Colonic mucosa (tissue), 4 donors: ENCODE measurements around the gene DLGAP1. TPM values are rescaled to one million over a fixed set of nuclear protein-coding genes. Genes with fewer than 3 reads are reported as not detected.
"Not testable (repeated sequence)": the region's sequence is repeated elsewhere in the genome, so short reads cannot be mapped to it uniquely, and the experiment has no call there.

ENCODE experiments used
- DNase-seq: peaks from one replicate; pipeline ENCODE4 v3.0.0-alpha.2; 2020
- H3K27ac ChIP-seq: fragments of 200-600 bp; one replicate; pipeline ENCODE4 v1.8.0; 2021
- H3K27me3 ChIP-seq: fragments of 200-600 bp; one replicate; pipeline ENCODE4 v1.8.0; 2021
- H3K36me3 ChIP-seq: fragments of 200-600 bp; one replicate; pipeline ENCODE4 v1.8.0; 2021
- H3K4me1 ChIP-seq: fragments of 200-600 bp; one replicate; pipeline ENCODE4 v1.8.0; 2021; ENCODE audit warnings: mild to moderate bottlenecking
- H3K4me3 ChIP-seq: fragments of 200-600 bp; one replicate; pipeline ENCODE4 v1.8.0; 2021
- H3K9ac ChIP-seq, 2 donors: one replicate each; pipeline ENCODE4 v1.7.0; 2013; ENCODE audit warnings: control low read depth in 2 of 2, low read depth in 2 of 2, low read length in 2 of 2
- H3K9me3 ChIP-seq: fragments of 200-600 bp; one replicate; pipeline ENCODE4 v1.8.0; 2021
- CTCF ChIP-seq: fragments of 200-600 bp; IDR thresholded peaks from one replicate; pipeline ENCODE4 v1.8.0; 2022; ENCODE audit warnings: antibody characterized with exemption, mild to moderate bottlenecking
- intact Hi-C: fragments of 100-400 bp; cut with DNase I; formaldehyde crosslinking; loops from one replicate; pipeline ENCODE4 v1.14.1; 2022
- total RNA-seq, 2 donors: library from RNA; stranded (reverse); fragmentation: NEBNext Ultra II Directional in 1 of 2; extraction: Animal tissue kit (Norgen Biotek cat#: 25700) in 1 of 2; gene quantifications; one replicate each; pipeline ENCODE4 v1.2.1, GENCODE V29; 2021
- donor health status: healthy.
- donor health status: DM: no; HTN: no; CAD: no.
- donor health status: DM: no; HTN: no; CAD: no.

The DLGAP1 gene
- total RNA-seq, 2 donors from 2014 or later: 0.25 to 0.50 TPM

- Histone ChIP-seq H3K36me3 (no peaks in the 10 kb centered on the region), H3K9ac (no peak overlapping the region), H3K4me3 (no peak overlapping the region), H3K27me3 (no peaks in the 10 kb centered on the region), H3K4me1 (no peaks in the 10 kb centered on the region), H3K27ac (no peak overlapping the region), H3K9me3 (no peaks in the 10 kb centered on the region)
- intact Hi-C loops: no loop called here
- TF ChIP-seq CTCF: no peak
- no peak for DNase-seq
Observed at GRCh38 chr18:3610188-3610708, 844.9 kb downstream of the DLGAP1 start.

- H3K9me3 ChIP-seq: no peaks in the 10 kb centered on the region
- no peak overlapping the region for H3K9ac ChIP-seq
- no peaks in the 10 kb centered on the region for H3K36me3 ChIP-seq
- no peak for DNase-seq
- no peak overlapping the region for H3K27ac ChIP-seq
- intact Hi-C loops: no loop called here
- H3K4me1 ChIP-seq: peaks cover 6% of the 10 kb centered on the region
- no peaks in the 10 kb centered on the region for H3K27me3 ChIP-seq
- H3K4me3 ChIP-seq: no peak overlapping the region
- TF ChIP-seq CTCF: no peak
Observed at GRCh38 chr18:3608488-3608887, 846.6 kb downstream of the DLGAP1 start.

GRCh38 chr18:3608099-3608453 is 847.0 kb downstream of the DLGAP1 start:
- not testable (repeated sequence) for H3K9ac ChIP-seq, DNase-seq

GRCh38 chr18:3607309-3608098 is 847.6 kb downstream of the DLGAP1 start:
- intact Hi-C loops: no loop called here
- Histone ChIP-seq H3K9me3 (no peaks in the 10 kb centered on the region), H3K27me3 (no peaks in the 10 kb centered on the region), H3K9ac (peak overlapping the region in 1 of 2 donors; percentile 14), H3K36me3 (no peaks in the 10 kb centered on the region), H3K4me1 (peaks cover 6% of the 10 kb centered on the region), H3K27ac (peak overlapping the region; percentile 96), H3K4me3 (no peak overlapping the region)
- no peak for DNase-seq
- TF ChIP-seq CTCF: no peak

More at GRCh38 chr18:3608099-3608453, 847.0 kb downstream of the DLGAP1 start:
- H3K4me1 ChIP-seq, intact Hi-C loops, H3K36me3 ChIP-seq, H3K27me3 ChIP-seq, H3K27ac ChIP-seq, H3K4me3 ChIP-seq, H3K9me3 ChIP-seq: not testable (repeated sequence)

GRCh38 chr18:3606863-3607262 is 848.2 kb downstream of the DLGAP1 start:
- intact Hi-C loops, H3K36me3 ChIP-seq, H3K27me3 ChIP-seq, H3K4me3 ChIP-seq, H3K4me1 ChIP-seq, H3K9ac ChIP-seq, DNase-seq, H3K9me3 ChIP-seq: not testable (repeated sequence)
- peak overlapping the region; percentile 96 for H3K27ac ChIP-seq

- DNase-seq: no peak
- Histone ChIP-seq H3K9ac (peak overlapping the region; percentile 52 to 97), H3K36me3 (no peaks in the 10 kb centered on the region), H3K9me3 (no peaks in the 10 kb centered on the region), H3K27me3 (no peaks in the 10 kb centered on the region), H3K4me1 (peaks cover 6% of the 10 kb centered on the region), H3K4me3 (peak overlapping the region; percentile 11), H3K27ac (peak overlapping the region; percentile 96)
- no peak for TF ChIP-seq CTCF
- intact Hi-C loops: no loop called here
Observed at GRCh38 chr18:3605954-3606443, 849.1 kb downstream of the DLGAP1 start.
